Measurements from ENCODE around the gene TBC1D10A.
A peak's percentile ranks its signal among the peaks of the same experiment; 100 is the strongest.

The TBC1D10A gene

GRCh38 chr22:30267382-30268302 is 59.1 kb downstream of the TBC1D10A start:
- TF ChIP-seq, protein P1, sequence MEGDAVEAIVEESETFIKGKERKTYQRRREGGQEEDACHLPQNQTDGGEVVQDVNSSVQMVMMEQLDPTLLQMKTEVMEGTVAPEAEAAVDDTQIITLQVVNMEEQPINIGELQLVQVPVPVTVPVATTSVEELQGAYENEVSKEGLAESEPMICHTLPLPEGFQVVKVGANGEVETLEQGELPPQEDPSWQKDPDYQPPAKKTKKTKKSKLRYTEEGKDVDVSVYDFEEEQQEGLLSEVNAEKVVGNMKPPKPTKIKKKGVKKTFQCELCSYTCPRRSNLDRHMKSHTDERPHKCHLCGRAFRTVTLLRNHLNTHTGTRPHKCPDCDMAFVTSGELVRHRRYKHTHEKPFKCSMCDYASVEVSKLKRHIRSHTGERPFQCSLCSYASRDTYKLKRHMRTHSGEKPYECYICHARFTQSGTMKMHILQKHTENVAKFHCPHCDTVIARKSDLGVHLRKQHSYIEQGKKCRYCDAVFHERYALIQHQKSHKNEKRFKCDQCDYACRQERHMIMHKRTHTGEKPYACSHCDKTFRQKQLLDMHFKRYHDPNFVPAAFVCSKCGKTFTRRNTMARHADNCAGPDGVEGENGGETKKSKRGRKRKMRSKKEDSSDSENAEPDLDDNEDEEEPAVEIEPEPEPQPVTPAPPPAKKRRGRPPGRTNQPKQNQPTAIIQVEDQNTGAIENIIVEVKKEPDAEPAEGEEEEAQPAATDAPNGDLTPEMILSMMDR (IDR thresholded peaks at IDR 0.05; ENCODE audit: control extremely low read depth, extremely low read depth, low read depth, missing control alignments) = no peak
- CTCF ChIA-PET = interaction anchor here (0.7 to 11.9 kb wide), 3 partner anchors 12 to 20 kb away, joined by 4 to 171 read pairs (median 4); partner anchors contain the start of gene CASTOR1
- POLR2A ChIA-PET = no interaction called here
- DNase-seq (ENCODE audit: extremely low spot score) = no peak

DNA sequence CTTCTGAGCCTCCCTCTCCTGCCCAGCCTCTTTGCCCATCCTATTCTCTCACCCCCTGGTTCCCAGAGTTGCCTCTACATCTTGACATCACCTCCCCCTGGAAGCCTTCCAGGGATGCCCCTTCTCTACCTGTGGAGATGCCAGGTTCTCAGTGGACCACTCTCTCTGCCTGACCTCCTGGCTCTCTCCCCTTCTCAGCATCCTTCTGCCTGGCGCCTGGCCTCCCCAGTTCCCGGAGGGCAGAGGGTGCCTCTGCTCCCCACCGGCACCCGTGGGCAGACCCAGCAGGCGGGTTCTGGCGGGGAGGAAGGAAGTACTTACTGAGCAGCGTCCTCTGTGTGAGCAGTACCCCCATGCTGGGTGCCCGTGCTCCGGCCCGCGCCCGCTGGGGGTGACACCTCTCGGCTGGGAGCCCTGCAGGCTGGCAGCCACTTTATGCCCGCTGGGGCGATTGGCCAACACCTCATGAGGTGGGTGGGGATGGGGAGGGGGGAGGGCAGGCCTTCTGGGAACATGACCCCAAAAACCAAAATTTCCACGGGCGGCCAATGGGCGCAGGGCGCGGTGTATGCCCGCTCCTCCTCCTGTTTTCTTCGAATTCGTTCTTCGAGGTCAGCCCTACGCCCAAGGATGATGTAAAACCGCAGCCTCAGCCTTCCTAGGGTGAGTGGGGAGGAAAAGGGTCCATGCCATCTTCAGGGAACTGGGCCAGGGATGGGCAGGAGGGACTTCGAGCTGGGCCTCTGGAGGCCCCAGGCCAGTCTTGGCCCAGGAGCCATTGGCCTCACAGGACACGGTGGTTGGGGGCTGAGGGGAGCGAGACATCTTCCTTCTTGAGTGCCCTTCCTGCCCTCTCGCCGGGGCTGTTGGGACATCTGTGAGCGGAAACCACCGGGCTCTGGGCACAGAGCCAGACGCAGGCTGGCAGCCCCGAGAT is 60.0 kb downstream of the TBC1D10A start, which contains the start of gene OSM:
Gene OSM (minus strand): TSS at position 407 of the 937 bp plus-strand sequence. CDS start 52 bp downstream, at position 355.
- TF ChIP-seq, protein P1 (IDR thresholded peaks at IDR 0.05; ENCODE audit: control extremely low read depth, extremely low read depth, low read depth, missing control alignments) = no peak
- CTCF ChIA-PET = interaction anchor here (0.7 to 11.9 kb wide), 2 partner anchors 11 to 21 kb away, joined by 4 to 171 read pairs; partner anchors contain the start of gene CASTOR1
- POLR2A ChIA-PET = no interaction called here
- DNase-seq (ENCODE audit: extremely low spot score) = no peak

- POLR2A ChIA-PET = no interaction called here
- TF ChIP-seq, protein P1 (IDR thresholded peaks at IDR 0.05; ENCODE audit: control extremely low read depth, extremely low read depth, low read depth, missing control alignments) = no peak
- peak; percentile 87 for DNase-seq (ENCODE audit: extremely low spot score)
- CTCF ChIA-PET = interaction anchor here (1.0 to 11.9 kb wide), 3 partner anchors 12 to 158 kb away, joined by 3 to 171 read pairs (median 33); partner anchors contain the start of gene CASTOR1
These were observed 60.8 kb downstream of the TBC1D10A start for GRCh38 chr22:30265823-30266444.

GRCh38 chr22:30265131-30265720 is 61.5 kb downstream of the TBC1D10A start:
- POLR2A ChIA-PET = no interaction called here
- TF ChIP-seq, protein P1 (IDR thresholded peaks at IDR 0.05; ENCODE audit: control extremely low read depth, extremely low read depth, low read depth, missing control alignments) = no peak
- no peak for DNase-seq (ENCODE audit: extremely low spot score)
- CTCF ChIA-PET = interaction anchor here (1.0 to 11.9 kb wide), 5 partner anchors 11 to 157 kb away, joined by 3 to 171 read pairs (median 33); partner anchors contain the start of gene CASTOR1

GRCh38 chr22:30263883-30264282 is 62.9 kb downstream of the TBC1D10A start:
- DNase-seq (ENCODE audit: extremely low spot score) = no peak
- ChIA-PET POLR2A (no interaction called here), CTCF (interaction anchor here (0.8 to 11.9 kb wide), 27 partner anchors 10 to 165 kb away, joined by 3 to 171 read pairs (median 5); partner anchors contain the start of genes CASTOR1, CCDC157, LIF and RNF215)
- TF ChIP-seq, protein P1 (IDR thresholded peaks at IDR 0.05; ENCODE audit: control extremely low read depth, extremely low read depth, low read depth, missing control alignments) = no peak

Measured in GM10248 (cell line).